ENCODE results near the gene CRMP1.

- TF ChIP-seq POLR2A (IDR thresholded peaks at IDR 0.05) (no peak), CTCF (IDR thresholded peaks at IDR 0.05) (no peak)
Measured at GRCh38 chr4:5784021-5784420, 108.9 kb downstream of the CRMP1 start.
